Stomach (tissue), 4 donors: ENCODE data around the gene MTHFD2L.

Experiments
- CTCF ChIP-seq, 7 experiments: fragments of 450-650 bp in 4 of 7; fragments of 200-600 bp in 3 of 7; sonication (generic) in 3 of 7; IDR thresholded peaks; one replicate each; pipeline ENCODE4 v1.5.1; 2016 to 2019; ENCODE audit warnings: antibody characterized with exemption in 7 of 7, control low read depth in 2 of 7, mild to moderate bottlenecking in 1 of 7
- POLR2A ChIP-seq, 4 donors: fragments of 450-650 bp; IDR thresholded peaks; one replicate each; pipeline ENCODE4 v1.6.1; 2016; ENCODE audit warnings: antibody characterized with exemption in 4 of 4, control low read depth in 2 of 4, mild to moderate bottlenecking in 1 of 4, moderate library complexity in 1 of 4

DNA sequence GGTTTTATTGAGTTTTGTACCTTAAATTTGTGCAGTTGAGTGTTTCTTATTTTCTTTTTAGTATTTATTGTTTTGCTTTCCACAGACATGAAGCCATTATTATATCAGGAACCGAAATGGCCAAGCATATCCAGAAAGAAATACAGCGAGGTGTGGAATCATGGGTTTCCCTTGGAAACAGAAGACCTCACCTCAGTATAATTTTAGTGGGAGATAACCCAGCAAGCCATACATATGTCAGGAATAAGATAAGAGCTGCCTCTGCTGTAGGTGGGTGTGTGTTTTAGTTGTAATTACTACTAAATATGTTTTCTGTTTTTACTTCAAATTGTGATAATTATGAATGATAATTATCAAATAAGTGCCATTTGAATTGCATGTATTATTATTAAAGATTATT lies 16.5 kb downstream of the MTHFD2L start:
- TF ChIP-seq CTCF (IDR thresholded peaks at IDR 0.05) (no peak), POLR2A (IDR thresholded peaks at IDR 0.05) (no peak)
